DMS114 treated with DMSO at 0.1 percent for 48 hours (cell line): ENCODE results near the gene GLTP.

ENCODE experiments used
- DNase-seq: peaks from one replicate; lab custom pipeline; 2025; ENCODE audit not compliant: unreplicated experiment; lab: John Stamatoyannopoulos, UW

GLTP gene

DNA sequence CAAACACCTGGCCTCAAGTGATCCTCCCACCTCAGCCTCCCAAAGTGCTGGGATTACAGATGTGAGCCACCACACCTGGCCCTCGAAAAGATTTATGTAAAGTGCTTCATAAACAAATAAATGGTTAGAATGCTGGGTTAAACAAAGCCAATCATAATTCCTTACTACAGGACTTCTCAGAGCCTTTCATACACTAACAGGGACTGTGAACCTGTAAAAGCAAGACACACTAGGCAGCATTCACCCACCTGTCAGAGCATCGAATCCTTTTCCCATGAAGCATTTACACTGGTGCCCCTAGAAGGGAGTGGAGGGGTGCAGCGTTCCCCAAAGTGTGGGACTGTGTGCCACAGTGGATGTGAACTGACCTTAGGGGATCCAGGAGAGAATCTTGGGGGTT is 76.7 kb downstream of the GLTP start:
- DNase-seq: no peak

DNA sequence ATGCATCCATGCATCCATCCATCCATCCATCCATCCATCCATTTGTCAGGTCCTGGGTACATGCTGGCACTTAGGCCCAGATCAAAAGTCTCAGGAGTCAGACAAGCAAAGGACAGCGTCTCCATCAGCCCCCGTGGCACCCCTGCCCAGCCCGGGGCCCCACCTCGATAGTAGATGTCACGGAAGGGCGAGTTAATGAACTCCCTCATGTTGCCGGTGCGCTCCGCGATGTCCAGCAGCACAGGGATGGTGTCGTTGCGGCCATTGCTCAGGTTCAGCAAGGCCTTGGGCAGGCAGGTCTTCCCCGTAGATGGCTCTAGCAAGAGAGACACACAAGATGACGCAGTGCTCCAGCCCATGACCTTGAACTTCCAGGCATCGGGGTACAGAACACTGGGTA is 77.5 kb downstream of the GLTP start:
- DNase-seq: no peak
